Gastrocnemius medialis (tissue), 4 donors: ENCODE data around the gene SLC1A7. TPM values are rescaled to one million over a fixed set of nuclear protein-coding genes. Genes with fewer than 3 reads are reported as not detected.

Experiments used
- ATAC-seq, 2 donors: fragments of 150-250 bp; one replicate each; pipeline ENCODE4 v1.9.1; 2016
- DNase-seq, 2 donors: peaks; one replicate each; pipeline ENCODE4 v3.0.0-alpha.2; 2019
- H3K27ac ChIP-seq, 4 donors: fragments of 200-600 bp; sonication (generic); 1 replicate in 1 of 4; 2 replicates in 3 of 4; pipeline ENCODE4 v1.5.1; 2016 to 2018; ENCODE audit warnings: mild to moderate bottlenecking in 2 of 4, moderate library complexity in 1 of 4
- H3K27me3 ChIP-seq, 3 donors: fragments of 200-600 bp; sonication (generic) in 2 of 3; 1 replicate in 1 of 3; 2 replicates in 2 of 3; pipeline versions ENCODE4 v1.5.1 to v1.6.0; 2016 to 2019; ENCODE audit warnings: mild to moderate bottlenecking in 1 of 3, moderate library complexity in 1 of 3
- H3K36me3 ChIP-seq, 2 donors: fragments of 200-600 bp; sonication (generic) in 1 of 2; one replicate each; pipeline ENCODE4 v1.5.1; 2017 to 2018
- H3K4me1 ChIP-seq, 2 donors: fragments of 200-600 bp; sonication (generic) in 1 of 2; one replicate each; pipeline ENCODE4 v1.5.1; 2016 to 2017; ENCODE audit warnings: mild to moderate bottlenecking in 2 of 2
- H3K4me3 ChIP-seq, 4 donors: fragments of 200-600 bp; sonication (generic) in 3 of 4; 1 replicate in 1 of 4; 2 replicates in 3 of 4; pipeline ENCODE4 v1.5.1; 2016 to 2019; ENCODE audit warnings: mild to moderate bottlenecking in 2 of 4
- H3K9me3 ChIP-seq, 3 donors: fragments of 200-600 bp; sonication (generic) in 2 of 3; 1 replicate in 1 of 3; 2 replicates in 2 of 3; pipeline ENCODE4 v1.5.1; 2016 to 2019
- POLR2A ChIP-seq, 2 donors: fragments of 450-650 bp; IDR thresholded peaks; one replicate each; pipeline ENCODE4 v1.6.1; 2017; ENCODE audit warnings: antibody characterized with exemption in 2 of 2, mild to moderate bottlenecking in 2 of 2, moderate library complexity in 2 of 2
- in situ Hi-C, 4 donors: fragments of 200-750 bp; cut with MboI; loops; one replicate each; pipeline versions ENCODE4 v1.15.0 to v1.8.0; 2017; ENCODE audit warnings: low sequenced_read_pairs in 4 of 4
- intact Hi-C: fragments of 100-400 bp; cut with DNase I; formaldehyde crosslinking; loops from one replicate; pipeline ENCODE4 v1.15.1; 2023; ENCODE audit warnings: low total_unique reads
- total RNA-seq, 4 donors: library from RNA; depleted of rRNA; stranded (reverse); fragments of >200 nt; gene quantifications; one replicate each; pipeline versions ENCODE4 v1.1.0 to v1.2.3, GENCODE V29; 2016
- TF ChIP-seq, protein P1 (sequence below), 5 experiments: fragments of 450-650 bp in 3 of 5; fragments of 200-600 bp in 2 of 5; sonication (generic) in 2 of 5; IDR thresholded peaks in 4 of 5; conservative IDR thresholded peaks in 1 of 5; 1 replicate in 4 of 5; 2 replicates in 1 of 5; pipeline ENCODE4 v1.5.1; 2016 to 2019; ENCODE audit warnings: antibody characterized with exemption in 5 of 5, mild to moderate bottlenecking in 3 of 5, moderate library complexity in 3 of 5

The SLC1A7 gene
- total RNA-seq, 4 donors from 2014 or later: 0.24 to 1.1 (median 0.25) TPM; not detected in 1

DNA sequence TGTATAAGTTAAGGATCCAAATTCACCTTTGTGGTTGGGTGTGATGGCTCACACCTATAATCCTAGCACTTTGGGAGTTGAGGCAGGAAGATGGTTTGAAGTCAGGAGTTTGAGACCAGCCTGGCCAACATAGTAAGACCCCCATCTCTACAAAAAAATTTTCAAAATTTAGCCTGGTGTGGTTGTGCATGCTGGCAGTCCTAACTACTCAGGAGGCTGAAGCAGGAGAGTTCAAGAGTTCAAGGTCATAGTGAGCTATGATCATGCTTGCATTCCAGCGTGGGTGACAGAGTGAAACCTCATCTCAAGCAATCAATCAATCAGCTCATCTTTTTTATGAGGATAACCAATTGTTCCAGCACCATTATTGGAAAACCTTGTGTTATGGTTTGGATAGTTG, 16.5 kb upstream of the SLC1A7 start:
- TF ChIP-seq, protein P1, sequence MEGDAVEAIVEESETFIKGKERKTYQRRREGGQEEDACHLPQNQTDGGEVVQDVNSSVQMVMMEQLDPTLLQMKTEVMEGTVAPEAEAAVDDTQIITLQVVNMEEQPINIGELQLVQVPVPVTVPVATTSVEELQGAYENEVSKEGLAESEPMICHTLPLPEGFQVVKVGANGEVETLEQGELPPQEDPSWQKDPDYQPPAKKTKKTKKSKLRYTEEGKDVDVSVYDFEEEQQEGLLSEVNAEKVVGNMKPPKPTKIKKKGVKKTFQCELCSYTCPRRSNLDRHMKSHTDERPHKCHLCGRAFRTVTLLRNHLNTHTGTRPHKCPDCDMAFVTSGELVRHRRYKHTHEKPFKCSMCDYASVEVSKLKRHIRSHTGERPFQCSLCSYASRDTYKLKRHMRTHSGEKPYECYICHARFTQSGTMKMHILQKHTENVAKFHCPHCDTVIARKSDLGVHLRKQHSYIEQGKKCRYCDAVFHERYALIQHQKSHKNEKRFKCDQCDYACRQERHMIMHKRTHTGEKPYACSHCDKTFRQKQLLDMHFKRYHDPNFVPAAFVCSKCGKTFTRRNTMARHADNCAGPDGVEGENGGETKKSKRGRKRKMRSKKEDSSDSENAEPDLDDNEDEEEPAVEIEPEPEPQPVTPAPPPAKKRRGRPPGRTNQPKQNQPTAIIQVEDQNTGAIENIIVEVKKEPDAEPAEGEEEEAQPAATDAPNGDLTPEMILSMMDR (IDR thresholded peaks at IDR 0.05 in 4 of 5, conservative IDR thresholded peaks at IDR 0.05 in 1 of 5): no peak
- TF ChIP-seq POLR2A (IDR thresholded peaks at IDR 0.05): no peak
- in situ Hi-C loops: no loop called here
- no peak for ATAC-seq

DNA sequence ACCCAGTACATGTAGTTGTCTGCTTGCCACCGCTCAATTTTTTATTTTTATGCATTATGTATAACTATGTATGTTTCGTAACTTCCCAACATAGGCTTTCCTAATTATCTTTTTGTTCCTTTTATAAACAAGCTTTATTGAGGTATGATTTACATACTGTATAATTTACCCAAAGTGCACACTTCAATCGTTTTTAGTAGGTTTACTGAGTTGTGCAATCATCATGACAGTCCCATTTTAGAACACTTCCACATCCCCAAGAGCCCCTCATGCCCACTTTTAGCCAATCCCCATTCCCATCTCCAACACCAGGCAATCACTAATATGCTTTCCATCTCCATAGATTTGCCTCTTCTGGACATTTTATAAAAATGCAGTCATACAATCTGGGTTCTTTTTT, 14.3 kb upstream of the SLC1A7 start:
- Histone ChIP-seq H3K36me3 (no peaks in the 10 kb centered on the region), H3K27ac (no peak overlapping the region), H3K4me1 (no peaks in the 10 kb centered on the region), H3K9me3 (no peaks in the 10 kb centered on the region), H3K4me3 (no peak overlapping the region), H3K27me3 (no peaks in the 10 kb centered on the region)
- intact Hi-C loops: no loop called here
- in situ Hi-C loops: no loop called here
- no peak for TF ChIP-seq POLR2A (IDR thresholded peaks at IDR 0.05)
- TF ChIP-seq, protein P1 (IDR thresholded peaks at IDR 0.05 in 4 of 5, conservative IDR thresholded peaks at IDR 0.05 in 1 of 5): no peak
- ATAC-seq (no peak), DNase-seq (no peak)

More for the DNA sequence above, 16.5 kb upstream of the SLC1A7 start:
- no peak overlapping the region for H3K4me3 ChIP-seq
- no peaks in the 10 kb centered on the region for H3K36me3 ChIP-seq
- H3K27me3 ChIP-seq: no peaks in the 10 kb centered on the region
- no peaks in the 10 kb centered on the region for H3K4me1 ChIP-seq
- DNase-seq: no peak
- intact Hi-C loops: no loop called here
- H3K27ac ChIP-seq: no peak overlapping the region
- H3K9me3 ChIP-seq: no peaks in the 10 kb centered on the region

DNA sequence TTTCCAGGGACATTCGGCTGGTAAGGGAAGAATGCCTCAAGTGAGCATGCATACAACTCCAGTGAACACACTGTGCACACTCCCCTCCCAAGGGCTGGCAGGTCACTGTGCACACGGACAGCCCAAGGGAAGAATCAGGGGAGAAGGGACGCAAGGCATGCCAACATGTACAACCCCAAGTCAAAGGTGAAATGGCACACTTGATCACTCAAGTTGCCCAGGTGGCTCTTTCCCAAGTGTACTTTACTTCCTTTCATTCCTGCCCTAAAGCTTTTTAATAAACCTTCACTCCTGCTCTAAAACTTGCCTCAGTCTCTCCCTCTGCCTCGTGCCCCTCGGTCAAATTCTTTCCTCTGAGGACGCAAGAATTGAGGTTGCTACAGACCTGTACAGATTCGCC, 13.5 kb upstream of the SLC1A7 start:
- in situ Hi-C loops: no loop called here
- intact Hi-C loops: no loop called here

DNA sequence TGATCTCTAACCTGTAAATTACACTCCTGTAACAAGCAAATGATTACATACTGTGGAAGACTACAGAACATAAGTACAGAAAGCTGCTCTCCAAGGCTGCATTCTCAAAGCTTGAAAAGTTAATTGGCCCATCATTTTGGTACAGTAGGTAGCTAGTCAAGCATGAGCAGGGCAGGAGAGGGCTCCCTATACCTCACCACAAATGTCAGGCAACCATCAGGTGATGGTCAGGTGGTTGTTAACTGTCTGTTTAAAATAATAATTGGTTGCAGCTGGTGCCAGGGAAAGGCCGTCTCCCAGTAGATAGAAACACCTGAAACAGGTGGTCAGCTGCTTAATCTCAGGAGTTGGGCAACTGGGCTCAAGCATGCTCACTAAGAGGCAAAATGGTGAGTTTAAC, 13.1 kb upstream of the SLC1A7 start:
- no peak for DNase-seq
- in situ Hi-C loops (no loop called here), intact Hi-C loops (no loop called here)
- H3K27me3 ChIP-seq: no peaks in the 10 kb centered on the region
- H3K4me1 ChIP-seq: no peaks in the 10 kb centered on the region
- no peak for ATAC-seq
- H3K36me3 ChIP-seq: no peaks in the 10 kb centered on the region
- H3K9me3 ChIP-seq: no peaks in the 10 kb centered on the region
- TF ChIP-seq, protein P1 (IDR thresholded peaks at IDR 0.05 in 4 of 5, conservative IDR thresholded peaks at IDR 0.05 in 1 of 5): no peak
- no peak for TF ChIP-seq POLR2A (IDR thresholded peaks at IDR 0.05)
- H3K27ac ChIP-seq: no peak overlapping the region
- H3K4me3 ChIP-seq: no peak overlapping the region

More for the DNA sequence above, 13.5 kb upstream of the SLC1A7 start:
- Histone ChIP-seq H3K27ac (no peak overlapping the region), H3K4me1 (no peaks in the 10 kb centered on the region), H3K9me3 (no peaks in the 10 kb centered on the region), H3K36me3 (no peaks in the 10 kb centered on the region), H3K4me3 (no peak overlapping the region), H3K27me3 (no peaks in the 10 kb centered on the region)
- DNase-seq (no peak), ATAC-seq (no peak)
- TF ChIP-seq, protein P1 (IDR thresholded peaks at IDR 0.05 in 4 of 5, conservative IDR thresholded peaks at IDR 0.05 in 1 of 5): no peak

DNA sequence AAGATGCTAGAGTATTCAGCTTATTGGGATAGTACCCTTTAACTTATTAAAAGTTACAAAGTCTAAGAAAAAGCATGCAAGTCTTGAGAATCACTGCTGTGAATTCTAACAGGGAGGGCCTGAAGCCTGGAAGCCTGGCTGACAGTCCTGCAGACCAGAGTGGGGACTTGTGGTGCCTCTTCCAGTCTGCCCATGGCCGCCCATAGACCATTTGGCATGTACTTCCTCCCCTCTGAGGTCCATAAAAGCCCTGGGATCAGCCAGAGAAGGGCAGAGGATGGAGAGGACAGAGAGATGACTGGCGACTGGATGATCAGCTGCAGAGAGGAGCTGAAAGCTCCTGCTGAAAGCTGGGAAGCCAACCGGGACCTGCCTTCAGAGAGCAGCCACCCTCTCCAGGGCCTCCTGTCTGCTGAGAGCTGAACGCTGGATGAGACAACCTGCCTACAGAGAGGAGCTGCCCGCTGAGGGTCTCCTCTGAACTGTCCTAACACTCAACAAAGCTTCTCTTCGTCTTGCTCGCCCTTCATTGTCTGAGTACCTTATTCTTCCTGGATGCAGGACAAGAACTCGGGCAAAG, 12.5 kb upstream of the SLC1A7 start:
- DNase-seq (no peak), ATAC-seq (no peak)
- Histone ChIP-seq H3K9me3 (no peaks in the 10 kb centered on the region), H3K36me3 (no peaks in the 10 kb centered on the region), H3K4me3 (no peak overlapping the region), H3K4me1 (no peaks in the 10 kb centered on the region), H3K27ac (no peak overlapping the region), H3K27me3 (no peaks in the 10 kb centered on the region)
- in situ Hi-C loops: no loop called here
- intact Hi-C loops: no loop called here
- TF ChIP-seq POLR2A (IDR thresholded peaks at IDR 0.05): no peak
- TF ChIP-seq, protein P1 (IDR thresholded peaks at IDR 0.05 in 4 of 5, conservative IDR thresholded peaks at IDR 0.05 in 1 of 5): no peak
